ENCODE data around the gene HINT2.

Gene HINT2

GRCh38 chr9:35829084-35829763, 14.4 kb upstream of the HINT2 start, which contains the start of gene TMEM8B:
TSS of gene TMEM8B (plus strand) at chr9:35829228. CDS start at chr9:35829448, 220 bp downstream.
- no peak for TF ChIP-seq CTCF (IDR thresholded peaks at IDR 0.05; ENCODE audit: low read depth, low read length)
- Histone ChIP-seq H3K9me3 (no peaks in the 10 kb centered on the region), H3K36me3 (no peaks in the 10 kb centered on the region), H3K4me3 (ENCODE audit: low read depth, low read length) (peak within 1 kb of the TSS; percentile 65), H3K27me3 (no peaks in the 10 kb centered on the region), H3K4me1 (peaks cover 3% of the 10 kb centered on the region; the same call in 1 of the 2 replicates)
- DNase-seq = peak; percentile 99

- TF ChIP-seq CTCF (IDR thresholded peaks at IDR 0.05; ENCODE audit: low read depth, low read length) = no peak
- no peaks in the 10 kb centered on the region for H3K36me3 ChIP-seq
- H3K27me3 ChIP-seq = no peaks in the 10 kb centered on the region
- peak; percentile 28 for DNase-seq
- H3K4me3 ChIP-seq (ENCODE audit: low read depth, low read length) = peak within 1 kb of the TSS; percentile 65
- H3K4me1 ChIP-seq = peaks cover 3% of the 10 kb centered on the region; the same call in 1 of the 2 replicates
- H3K9me3 ChIP-seq = no peaks in the 10 kb centered on the region
These were observed 13.9 kb upstream of the HINT2 start, which contains the start of gene FAM221B for GRCh38 chr9:35828716-35829083. TSS of gene FAM221B (minus strand) at chr9:35828732. CDS start at chr9:35826161, 2,571 bp downstream.

- Histone ChIP-seq H3K4me1 (peaks cover 3% of the 10 kb centered on the region; the same call in 1 of the 2 replicates), H3K36me3 (no peaks in the 10 kb centered on the region), H3K27me3 (no peaks in the 10 kb centered on the region), H3K4me3 (ENCODE audit: low read depth, low read length) (no peak overlapping the region), H3K9me3 (no peaks in the 10 kb centered on the region)
- TF ChIP-seq CTCF (IDR thresholded peaks at IDR 0.05; ENCODE audit: low read depth, low read length) = no peak
- DNase-seq = no peak
These were observed 12.6 kb upstream of the HINT2 start for GRCh38 chr9:35827486-35827885.

GRCh38 chr9:35826071-35826701, 11.3 kb upstream of the HINT2 start:
- Histone ChIP-seq H3K27me3 (no peaks in the 10 kb centered on the region), H3K4me1 (peaks cover 3% of the 10 kb centered on the region; the same call in 1 of the 2 replicates), H3K4me3 (ENCODE audit: low read depth, low read length) (no peak overlapping the region), H3K36me3 (no peaks in the 10 kb centered on the region), H3K9me3 (no peaks in the 10 kb centered on the region)
- DNase-seq = peak; percentile 51
- TF ChIP-seq CTCF (IDR thresholded peaks at IDR 0.05; ENCODE audit: low read depth, low read length) = peak; percentile 85

GRCh38 chr9:35822926-35823325, 8.1 kb upstream of the HINT2 start:
- DNase-seq = no peak
- Histone ChIP-seq H3K4me1 (no peaks in the 10 kb centered on the region), H3K27me3 (no peaks in the 10 kb centered on the region), H3K4me3 (ENCODE audit: low read depth, low read length) (no peak overlapping the region), H3K36me3 (no peaks in the 10 kb centered on the region), H3K9me3 (no peaks in the 10 kb centered on the region)
- TF ChIP-seq CTCF (IDR thresholded peaks at IDR 0.05; ENCODE audit: low read depth, low read length) = no peak

GRCh38 chr9:35820076-35820475, 5.2 kb upstream of the HINT2 start:
- H3K36me3 ChIP-seq = no peaks in the 10 kb centered on the region
- no peak for TF ChIP-seq CTCF (IDR thresholded peaks at IDR 0.05; ENCODE audit: low read depth, low read length)
- no peaks in the 10 kb centered on the region for H3K4me1 ChIP-seq
- DNase-seq = no peak
- no peak overlapping the region for H3K4me3 ChIP-seq (ENCODE audit: low read depth, low read length)
- H3K27me3 ChIP-seq = no peaks in the 10 kb centered on the region
- no peaks in the 10 kb centered on the region for H3K9me3 ChIP-seq
